ENCODE data around the gene FBN3.
"Not testable (repeated sequence)": the region's sequence is repeated elsewhere in the genome, so short reads cannot be mapped to it uniquely, and the experiment has no call there.

The FBN3 gene

GRCh38 chr19:8149261-8150094 lies at the start of gene FBN3:
FBN3 (minus strand) TSS chr19:8149592; CDS start chr19:8147480, 2,112 bp downstream.
- DNase-seq = no peak

DNA sequence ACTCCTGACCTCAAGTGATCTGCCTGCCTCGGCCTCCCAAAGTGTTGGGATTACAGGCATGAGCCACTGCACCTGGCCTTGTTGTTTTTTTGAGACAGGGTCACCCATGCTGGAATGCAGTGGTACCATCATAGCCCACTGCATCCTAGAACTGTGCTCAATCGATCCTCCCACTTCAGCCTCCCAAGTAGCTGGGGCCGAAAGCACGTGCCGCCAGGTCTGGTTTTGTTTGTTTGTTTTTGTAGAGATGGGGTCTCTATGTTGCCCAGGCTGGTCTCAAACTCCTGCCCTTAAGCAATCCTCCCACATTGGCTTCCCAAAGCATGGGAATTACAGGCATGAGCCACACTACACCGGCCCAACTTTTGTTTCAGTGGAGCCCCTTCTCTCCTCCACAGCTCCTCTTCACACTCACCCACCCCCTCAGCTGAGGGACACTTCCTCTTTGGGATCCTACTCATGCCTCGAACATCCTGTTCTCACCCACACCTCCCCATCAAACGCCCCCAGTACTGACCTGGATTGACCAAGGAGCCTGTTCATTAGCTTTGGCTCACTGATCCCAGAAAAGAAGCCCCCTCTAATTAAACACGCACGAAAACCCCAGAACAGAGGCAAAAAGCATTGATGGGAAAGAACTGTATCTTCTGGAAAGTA lies 47.0 kb upstream of the FBN3 start:
- DNase-seq = no peak

DNA sequence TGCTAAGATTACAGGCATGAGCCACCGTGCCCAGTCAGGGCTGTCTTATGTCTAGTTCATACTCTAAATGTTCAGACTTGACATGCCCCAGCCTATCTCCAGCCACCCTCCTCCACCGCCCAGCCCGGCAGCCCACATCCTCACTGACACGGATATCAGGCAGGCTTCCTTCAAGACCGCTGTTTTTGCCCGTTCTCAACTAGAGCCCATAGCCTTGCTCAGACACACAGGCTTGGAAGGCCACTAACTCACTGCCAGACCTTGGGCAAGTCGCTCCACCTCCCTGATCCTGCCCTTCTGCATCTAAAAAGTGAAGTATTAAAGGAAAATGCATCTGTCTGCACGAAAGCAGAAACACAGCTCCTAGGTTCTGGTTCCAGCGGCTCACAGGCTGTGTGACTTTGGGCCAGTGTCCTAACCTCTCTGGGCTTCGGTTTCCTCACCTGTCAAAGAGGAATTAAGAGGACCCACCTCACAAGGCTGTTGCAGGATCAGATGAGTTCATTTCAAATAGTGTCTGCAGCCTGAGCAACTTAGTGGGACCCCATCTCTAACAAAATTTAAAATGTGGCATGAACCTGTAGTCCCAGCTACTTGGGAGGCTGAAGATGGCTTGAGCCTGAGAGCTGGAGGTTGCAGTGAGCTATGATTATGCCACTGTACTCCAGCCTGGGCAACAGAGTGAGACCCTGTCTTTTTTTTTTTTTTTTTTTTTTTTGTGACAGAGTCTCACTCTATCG lies 45.3 kb upstream of the FBN3 start:
- no peak for DNase-seq

DNA sequence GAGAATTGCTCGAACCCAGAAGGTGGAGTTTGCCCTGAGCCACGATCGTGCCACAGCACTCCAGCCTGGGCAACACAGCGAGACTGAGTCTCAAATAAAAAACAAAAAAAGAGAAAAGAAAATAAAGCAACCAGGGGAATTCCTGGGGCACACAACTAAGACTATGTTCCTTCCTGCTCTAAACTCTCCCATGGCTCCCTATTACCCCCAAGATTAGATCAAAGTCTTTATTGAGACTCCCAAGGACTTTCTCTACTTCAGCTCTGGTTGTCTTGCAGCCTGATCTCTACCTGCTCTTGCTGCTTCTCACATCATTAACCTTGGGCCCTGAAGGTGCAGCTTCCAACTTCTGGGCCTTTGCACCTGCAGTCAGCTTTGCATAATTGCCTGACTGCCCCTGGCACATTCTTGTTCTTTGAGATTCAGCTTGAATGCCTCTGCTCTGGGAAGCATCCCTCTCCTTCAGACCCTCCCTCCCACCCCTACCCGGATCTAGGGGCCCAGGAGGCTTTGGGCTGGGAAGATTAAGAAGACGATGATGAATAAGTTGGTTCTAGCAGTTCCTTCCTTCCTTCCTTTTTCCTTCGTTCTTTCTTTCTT lies 42.9 kb upstream of the FBN3 start:
- no peak for DNase-seq

DNA sequence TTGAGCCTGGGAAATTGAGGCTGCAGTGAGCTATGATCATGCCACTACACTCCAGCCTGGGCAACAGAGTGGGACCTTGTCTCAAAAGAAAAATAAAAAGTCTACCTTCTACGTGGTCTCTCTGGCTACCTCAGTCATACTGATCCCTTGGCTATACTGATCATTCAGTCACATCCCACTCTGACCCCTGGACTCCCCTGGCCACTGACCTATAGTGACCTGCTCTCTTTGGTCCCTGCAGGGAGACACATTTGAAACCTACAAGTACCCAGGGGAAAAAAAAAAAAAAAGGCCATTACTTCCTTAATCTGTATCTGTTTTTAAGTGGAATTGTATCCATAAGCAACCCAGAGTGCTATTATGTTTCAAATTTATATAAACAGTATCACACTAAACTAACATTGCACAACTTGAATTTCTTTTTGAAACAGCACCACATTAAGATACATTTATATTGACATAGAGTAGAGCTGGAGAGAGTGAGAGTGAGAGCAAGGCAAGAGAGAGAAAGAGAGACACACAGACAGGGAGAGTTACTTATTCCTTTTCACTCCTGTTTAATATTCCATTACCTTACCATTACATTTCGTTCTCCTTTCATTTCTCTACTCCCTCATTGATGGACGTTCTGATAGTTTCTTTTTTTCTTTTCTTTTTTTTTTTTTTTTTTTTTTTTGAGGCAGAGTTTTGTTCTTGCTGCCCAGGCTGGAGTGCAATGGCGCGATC lies 36.1 kb upstream of the FBN3 start:
- DNase-seq = no peak

- no peak for DNase-seq
Observed at GRCh38 chr19:8184274-8184673, 34.9 kb upstream of the FBN3 start.

DNA sequence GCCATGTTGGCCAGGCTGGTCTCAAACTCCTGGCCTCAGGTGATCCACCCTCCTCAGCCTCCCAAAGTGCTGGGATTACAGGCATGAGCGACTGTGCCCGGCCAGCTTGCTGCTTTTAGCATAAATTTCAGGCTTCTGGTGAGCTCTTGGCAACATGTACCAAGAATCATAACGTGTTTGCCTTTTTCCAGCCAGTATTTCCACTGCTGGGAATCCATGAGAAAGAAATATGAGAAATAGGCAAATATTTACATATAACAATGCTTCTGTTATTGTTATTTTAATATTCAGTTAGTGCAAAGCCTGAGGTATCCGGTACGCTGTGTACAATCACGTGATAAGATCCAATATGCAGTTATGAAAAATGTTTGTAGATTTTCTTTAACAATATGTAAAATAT lies 30.6 kb upstream of the FBN3 start:
- no peak for DNase-seq

- no peak for DNase-seq
Observed at GRCh38 chr19:8174706-8175105, 25.3 kb upstream of the FBN3 start.

DNA sequence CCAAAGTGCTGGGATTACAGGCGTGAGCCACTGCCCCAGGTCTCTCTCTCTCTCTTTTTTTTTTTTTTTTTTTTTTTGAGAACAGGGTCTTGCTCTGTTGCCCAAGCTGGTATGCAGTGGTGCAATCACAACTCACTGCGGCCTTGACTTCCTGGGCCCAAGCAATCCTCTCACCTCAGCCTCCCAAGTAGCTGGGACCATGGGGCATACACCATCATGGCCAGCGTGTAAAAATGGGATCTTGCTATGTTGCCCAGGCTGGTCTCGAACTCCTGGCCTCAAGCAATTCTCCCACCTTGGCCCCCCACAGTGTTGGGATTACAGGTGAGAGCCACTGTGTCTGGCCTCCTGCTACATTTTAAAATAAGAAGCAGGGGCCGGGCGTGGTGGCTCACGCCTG lies 19.1 kb upstream of the FBN3 start:
- DNase-seq = no peak

DNA sequence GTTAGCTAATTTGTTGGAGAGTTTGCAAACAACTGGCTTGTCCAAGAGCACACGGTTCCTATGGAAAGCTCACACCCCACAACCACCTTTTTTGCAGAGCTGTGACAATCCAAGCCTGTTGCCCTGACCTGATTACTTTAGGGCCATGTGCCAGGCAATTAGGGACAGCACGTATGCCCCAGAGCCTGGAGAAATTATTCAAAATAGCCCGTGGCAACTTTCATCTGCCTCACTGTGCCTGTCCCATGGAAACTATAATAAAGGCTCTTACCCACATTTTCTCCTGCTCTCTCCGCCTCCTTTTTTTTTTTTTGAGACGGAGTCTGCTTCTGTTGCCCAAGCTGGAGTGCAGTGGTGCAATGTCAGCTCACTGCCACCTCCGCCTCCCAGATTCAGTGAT lies 18.6 kb upstream of the FBN3 start:
- DNase-seq = no peak

- no peak for DNase-seq
Observed at GRCh38 chr19:8163759-8164158, 14.4 kb upstream of the FBN3 start.

DNA sequence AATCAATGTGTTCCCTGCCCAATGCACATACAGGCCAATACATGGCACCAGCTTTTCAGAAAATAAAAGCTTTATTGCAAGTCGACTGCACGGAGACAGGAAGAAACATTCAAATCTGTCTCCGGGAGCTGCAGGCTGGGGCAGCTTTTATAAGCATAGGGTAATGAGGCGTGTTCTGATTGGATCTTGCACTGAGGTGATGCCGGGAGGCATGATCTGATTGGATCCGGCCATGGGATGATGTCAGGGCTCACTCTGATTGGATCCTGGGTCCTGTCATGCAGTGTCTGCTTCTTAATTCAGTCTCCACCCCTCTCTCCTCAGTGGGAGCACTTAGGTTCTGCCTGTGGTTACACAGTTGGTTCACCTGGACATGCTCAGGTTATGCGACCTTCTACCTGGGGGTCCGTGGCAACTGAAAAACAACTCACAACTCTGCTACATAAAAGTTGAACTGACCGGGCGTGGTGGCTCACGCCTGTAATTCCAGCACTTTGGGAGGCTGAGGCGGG lies 11.8 kb upstream of the FBN3 start:
- peak in 12 of 51 donors; percentile 4 to 26 (median 10) for DNase-seq

GRCh38 chr19:8159322-8159721 lies 9.9 kb upstream of the FBN3 start:
- not testable (repeated sequence) for DNase-seq

- peak in 34 of 51 donors; percentile 4 to 74 (median 28) for DNase-seq
Observed at GRCh38 chr19:8158411-8159074, 9.2 kb upstream of the FBN3 start.

DNA sequence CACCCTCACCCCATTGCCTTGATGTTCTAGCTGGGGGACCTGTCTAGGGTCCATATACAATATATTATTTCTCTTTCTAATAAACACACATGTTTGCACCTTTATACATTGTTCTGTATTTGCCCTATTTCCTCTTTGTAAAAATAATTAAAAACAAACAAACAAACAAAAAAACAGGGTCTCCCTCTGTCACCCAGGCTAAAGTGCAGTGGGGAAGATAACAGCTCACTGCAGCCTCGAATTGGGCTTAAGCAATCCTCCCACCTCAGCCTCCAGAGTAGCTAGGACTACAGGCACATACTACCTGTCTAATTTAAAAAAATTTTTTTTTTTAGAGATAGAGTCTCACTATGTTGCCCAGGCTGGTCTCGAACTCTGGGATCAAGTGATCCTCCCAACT lies 5.9 kb upstream of the FBN3 start:
- no peak for DNase-seq

GRCh38 chr19:8154014-8154413 lies 4.6 kb upstream of the FBN3 start:
- DNase-seq = not testable (repeated sequence)

DNA sequence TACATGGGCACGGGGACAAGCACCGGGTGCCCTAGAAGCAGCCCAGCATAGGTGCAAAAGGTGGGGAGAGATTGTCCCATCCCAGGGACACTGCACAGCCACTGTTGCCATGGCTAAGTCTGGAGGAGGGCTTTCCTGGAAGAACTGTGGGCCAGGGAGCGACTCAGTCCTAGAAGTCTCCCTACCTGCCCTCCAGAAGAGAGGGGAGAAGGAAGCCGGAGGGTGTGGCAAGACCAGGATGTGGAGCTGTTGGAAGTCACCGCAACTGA lies 2.3 kb upstream of the FBN3 start:
- DNase-seq = no peak

DNA sequence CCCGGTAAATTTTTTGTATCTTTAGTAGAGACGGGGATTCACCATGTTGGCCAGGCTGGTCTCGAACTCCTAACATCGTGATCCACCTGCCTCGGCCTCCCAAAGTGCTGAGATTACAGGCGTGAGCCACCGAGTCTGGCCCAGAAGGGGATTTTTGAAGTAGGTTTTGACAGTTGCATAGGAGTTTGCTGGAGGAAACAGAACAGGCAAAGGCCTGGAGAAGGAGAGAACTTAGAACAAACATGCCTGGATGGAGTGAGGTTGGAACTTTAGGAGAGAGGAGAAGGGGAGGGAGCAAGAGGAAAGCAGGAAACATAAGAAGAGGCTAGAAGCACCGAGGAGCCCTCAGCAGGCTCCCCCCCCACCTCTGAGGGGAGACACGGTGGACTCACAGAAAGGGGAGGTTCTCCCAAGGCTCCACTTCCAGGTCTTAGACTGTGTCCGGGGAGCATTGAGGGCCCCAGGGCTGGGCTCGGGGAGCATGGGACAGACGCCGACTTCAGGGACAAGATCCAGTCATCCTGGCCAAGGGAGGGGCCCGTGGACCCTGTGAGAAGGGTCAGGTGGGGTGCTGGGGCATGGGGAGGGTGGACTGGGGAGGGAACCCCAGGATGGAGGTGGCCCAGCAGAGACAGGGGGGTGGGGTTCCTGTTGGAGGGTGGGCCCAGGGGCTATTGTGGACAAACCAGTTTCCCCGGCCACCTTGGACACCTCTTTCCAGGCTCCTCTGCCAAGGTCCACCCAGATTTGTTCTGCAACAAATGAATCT lies 1.8 kb upstream of the FBN3 start:
- DNase-seq = no peak

GRCh38 chr19:8150178-8150865 lies 930 bp upstream of the FBN3 start:
- no peak for DNase-seq
